Stimulated activated CD8-positive, alpha-beta memory T cell treated with anti-CD3 and anti-CD28 coated beads, Interleukin-4, amount 100 ng/mL, for 48 hours (primary cell): ENCODE data around the gene PXT1.
A peak's percentile ranks its signal among the peaks of the same experiment; 100 is the strongest.
"Not testable (repeated sequence)": the region's sequence is repeated elsewhere in the genome, so short reads cannot be mapped to it uniquely, and the experiment has no call there.

ENCODE experiments used
- DNase-seq: peaks from one replicate; pipeline ENCODE4 v3.0.0-alpha.2; 2020

PXT1 gene, protein sequence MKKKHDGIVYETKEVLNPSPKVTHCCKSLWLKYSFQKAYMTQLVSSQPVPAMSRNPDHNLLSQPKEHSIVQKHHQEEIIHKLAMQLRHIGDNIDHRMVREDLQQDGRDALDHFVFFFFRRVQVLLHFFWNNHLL

DNA sequence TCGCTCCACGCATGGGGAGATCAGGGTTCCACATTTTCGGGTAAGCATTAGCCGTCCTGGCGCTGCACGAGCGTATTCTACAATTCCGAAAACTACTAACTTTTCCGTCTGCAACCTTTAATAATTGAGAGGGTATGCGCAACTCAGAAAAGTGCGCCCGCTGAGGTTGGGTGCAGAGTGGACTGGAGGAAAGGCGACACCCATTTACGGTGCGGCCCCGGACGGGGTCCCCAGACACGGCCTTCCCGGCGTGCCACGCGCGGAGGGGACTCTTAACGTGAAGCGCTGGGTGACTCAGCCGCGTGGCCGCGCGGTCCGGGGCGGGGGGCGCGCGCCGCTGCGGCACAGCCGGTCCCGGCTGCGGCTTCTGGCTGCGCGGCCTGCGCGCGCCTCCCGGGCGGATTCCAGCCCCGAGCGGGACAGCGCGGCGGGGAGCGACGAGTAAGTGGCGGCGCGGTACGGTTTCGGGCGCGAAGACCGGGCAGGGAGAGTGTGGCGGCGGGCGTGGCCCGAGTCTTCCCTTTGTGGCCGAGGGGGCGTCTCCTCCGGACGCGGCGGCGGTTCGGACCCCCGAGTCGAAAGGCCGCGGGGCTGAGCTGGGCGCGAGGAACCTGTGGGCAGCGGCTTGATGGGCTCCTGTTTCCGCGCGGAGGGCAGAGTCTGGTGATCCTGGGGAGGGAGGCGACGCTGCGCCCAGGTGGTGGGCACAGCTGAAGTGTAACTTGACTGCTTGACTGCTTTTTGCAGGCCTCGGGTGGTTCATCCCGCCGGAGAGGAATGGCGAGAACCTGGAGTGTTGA, at the start of gene PXT1, which contains the start of gene KCTD20:
PXT1 (minus strand) TSS at position 184 of the 800 bp plus-strand sequence. CDS start 16,772 bp downstream, outside the sequence.
KCTD20 (plus strand) TSS at position 330 of the 800 bp plus-strand sequence. CDS start 27,098 bp downstream, outside the sequence.
- peak; percentile 90 for DNase-seq

DNA sequence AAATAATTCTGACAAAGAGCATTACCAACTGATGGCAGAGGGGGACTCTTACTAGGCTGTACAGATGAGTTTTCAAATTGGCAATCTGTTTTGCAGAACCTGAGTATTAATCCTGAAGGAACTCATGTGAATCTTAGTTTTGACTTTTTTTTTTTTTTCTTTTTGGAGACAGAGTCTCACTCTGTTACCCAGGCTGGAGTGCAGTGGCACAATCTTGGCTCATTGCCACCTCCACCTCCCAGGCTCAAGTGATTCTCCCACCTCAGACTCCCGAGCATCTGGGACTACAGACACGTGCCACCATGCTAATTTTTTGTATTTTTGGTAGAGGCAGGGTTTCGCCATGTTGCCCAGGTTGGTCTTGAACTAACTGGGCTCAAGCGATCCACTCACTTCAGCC, 49.4 kb upstream of the PXT1 start:
- no peak for DNase-seq

DNA sequence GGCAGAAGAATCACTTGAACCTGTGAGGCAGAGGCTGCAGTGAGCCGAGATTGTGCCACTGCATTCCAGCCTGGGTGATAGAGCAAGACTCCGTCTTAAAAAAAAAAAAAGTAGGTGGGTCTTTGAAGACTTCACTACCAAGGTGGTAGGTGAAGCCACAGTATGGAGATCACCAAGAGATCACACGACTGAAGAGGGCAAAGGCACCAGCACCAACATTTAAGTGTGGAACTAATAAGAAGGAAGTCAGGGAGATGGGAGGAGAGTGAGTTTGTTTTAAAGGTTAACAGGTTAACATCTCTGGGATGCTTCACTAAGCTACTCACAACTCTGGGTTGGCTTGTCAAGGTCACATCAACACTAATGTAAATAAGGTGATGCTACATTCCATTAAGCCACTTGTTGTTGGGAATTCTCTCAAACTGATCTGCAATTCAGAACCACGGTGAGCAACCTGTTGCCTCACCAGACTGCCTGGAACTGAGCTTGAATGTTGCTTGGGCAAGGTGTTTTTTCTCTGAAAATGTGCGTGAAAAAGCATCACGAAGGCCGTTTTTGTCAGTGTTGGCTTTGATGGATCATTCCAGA, 48.8 kb upstream of the PXT1 start:
- DNase-seq, result no peak

DNA sequence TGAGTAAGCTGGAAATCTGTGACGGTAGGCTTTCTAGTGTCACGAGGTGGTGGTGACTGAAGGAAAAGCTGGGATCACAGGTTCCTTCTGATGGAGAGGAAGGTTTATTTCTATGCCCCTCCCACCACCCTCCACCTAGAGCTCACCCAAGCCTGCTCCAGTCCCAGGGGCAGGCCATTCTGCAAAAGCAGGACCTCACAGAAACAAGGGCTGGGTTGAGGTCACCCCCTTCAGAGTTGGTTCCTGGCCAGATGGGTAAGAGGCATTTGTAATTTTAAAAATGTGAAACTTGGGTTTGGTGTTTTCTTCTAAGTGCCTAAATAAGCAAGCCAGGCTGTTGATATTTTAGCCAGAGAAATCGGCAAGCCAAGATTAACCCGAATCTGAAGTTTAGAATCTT, 46.8 kb upstream of the PXT1 start:
- DNase-seq, result no peak

DNA sequence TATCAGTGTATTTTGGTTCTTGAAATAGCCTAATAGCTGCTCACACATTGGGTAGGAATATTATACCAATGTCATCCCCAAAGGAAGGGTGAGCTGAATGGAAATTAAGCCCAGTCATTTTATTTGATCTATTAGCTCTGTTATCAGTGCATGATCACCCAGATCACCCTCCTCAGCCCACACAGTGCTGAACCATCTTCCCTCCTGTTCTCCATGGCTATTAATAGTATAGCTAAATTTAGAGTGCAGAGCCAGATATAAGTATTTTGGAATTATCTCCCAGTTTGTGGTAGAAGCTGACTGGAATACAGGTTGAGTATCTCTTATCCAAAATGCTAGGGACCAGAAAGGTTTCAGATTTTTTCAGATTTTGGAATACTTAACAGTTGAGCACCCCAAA, 45.6 kb upstream of the PXT1 start:
- DNase-seq, result no peak

DNA sequence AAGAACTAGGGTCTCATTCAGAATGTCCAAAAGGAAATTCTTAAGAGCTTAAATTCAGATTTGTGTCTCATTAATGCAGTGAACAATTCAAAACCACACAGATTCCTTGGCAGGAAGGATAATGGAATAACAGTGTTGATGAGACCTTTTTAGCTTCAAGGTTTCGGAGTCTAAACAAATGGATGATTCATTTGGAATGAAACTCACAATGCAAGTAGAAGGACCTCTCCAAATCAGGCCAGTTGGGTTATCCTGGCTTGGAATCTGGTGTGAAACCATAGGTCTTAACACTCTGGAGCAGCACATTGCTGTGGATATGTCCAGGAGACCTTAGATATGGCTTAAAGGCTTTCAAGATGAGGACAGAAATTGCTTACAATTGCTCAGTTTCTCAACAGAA, 45.0 kb upstream of the PXT1 start:
- no peak for DNase-seq

DNA sequence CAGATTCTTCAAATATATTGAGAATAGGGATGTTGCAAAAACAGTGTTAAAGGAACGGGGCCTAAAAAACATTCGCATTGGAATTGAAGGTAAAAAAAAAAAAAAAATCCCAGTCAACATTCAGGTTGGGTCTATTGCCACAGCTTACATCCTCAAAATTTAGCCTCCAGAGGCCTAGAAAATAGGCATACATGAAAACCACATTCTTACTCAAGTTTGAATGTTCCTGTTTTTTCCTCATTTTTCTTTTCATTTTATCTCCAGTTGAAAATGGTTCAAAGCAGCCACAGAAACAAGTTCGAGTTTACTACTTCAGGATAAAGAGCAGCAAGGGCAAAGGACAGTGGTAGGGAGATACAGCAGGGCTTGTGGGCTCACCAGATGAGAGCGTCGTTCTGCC, 42.1 kb upstream of the PXT1 start:
- DNase-seq, result no peak

DNA sequence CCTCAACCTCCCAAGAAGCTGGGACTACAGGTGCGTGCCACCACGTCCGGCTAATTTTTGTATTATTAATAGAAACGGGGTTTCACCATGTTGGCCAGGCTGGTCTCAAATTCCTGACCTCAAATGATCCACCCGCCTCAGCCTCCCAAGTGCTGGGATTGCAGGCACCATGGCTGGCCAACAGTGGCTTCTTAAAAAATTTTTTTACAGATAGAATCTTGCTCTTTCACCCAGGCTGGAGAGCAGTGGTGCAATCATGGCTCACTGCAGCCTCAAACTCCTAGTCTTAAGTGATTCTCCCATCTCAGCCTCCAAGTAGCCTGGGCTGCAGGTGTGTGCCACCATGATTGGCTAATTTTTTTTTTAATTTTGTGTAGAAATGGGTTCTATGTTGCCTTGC, 40.7 kb upstream of the PXT1 start:
- DNase-seq, result not testable (repeated sequence)

DNA sequence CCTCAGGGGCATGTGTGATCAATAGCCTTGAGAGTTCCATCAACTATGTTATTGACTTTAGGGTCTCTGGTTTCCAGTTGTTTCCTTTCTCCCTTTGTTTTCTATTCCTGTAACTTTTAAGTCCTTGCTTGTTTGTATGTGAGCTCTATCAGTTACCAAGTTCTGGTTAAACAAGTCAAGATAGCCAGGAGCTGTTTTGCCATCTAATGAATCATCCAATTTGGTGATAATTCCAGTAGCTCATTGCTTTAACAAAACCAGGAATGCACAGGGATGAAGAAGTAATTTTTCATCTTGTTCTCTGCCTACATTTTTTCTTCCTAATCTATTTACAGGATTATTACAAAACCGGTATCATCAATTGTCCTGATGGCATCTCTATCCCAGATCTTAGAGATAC, 36.6 kb upstream of the PXT1 start:
- DNase-seq, result no peak

DNA sequence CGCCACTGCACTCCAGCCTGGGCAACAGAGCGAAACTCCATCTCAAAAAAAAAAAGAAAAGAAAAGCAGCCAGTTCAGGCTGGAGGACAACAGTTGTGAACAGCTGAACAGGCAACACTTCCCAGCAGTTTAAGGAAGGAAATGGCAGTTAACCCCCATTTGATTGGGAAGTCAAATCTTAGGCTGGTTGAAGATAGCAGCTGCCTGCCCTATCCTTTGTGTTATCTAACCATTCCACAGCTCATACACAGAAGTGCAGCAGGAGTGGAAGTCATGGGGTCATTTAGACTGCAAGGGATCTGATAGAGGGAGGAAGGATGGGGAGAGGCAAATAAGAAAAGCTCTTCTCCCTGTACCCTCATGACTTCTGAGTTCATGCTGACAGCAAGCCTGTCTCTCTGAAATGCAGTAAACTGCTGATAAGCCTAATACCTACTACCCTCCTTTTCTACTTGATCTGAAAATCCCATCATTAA, 35.4 kb upstream of the PXT1 start:
- DNase-seq, result no peak

DNA sequence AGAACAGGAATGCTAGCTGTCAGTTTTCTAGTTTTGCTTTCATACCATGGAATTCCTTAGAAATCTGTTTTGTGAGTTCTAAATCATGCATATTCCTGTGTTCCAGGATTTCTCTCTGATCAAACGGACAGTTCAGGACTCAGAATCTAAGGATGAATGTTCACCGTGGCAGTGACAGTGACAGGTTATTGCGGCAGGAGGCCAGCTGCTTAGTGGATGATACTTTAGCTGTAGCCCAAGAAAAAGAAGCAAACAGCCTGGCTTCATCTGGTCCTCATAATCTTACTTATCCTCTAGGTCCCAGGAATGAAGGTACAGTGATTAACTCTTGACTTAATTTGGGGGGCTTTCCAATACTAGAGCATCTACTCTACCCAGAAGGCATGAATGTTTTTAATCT, 27.3 kb upstream of the PXT1 start:
- DNase-seq, result no peak

DNA sequence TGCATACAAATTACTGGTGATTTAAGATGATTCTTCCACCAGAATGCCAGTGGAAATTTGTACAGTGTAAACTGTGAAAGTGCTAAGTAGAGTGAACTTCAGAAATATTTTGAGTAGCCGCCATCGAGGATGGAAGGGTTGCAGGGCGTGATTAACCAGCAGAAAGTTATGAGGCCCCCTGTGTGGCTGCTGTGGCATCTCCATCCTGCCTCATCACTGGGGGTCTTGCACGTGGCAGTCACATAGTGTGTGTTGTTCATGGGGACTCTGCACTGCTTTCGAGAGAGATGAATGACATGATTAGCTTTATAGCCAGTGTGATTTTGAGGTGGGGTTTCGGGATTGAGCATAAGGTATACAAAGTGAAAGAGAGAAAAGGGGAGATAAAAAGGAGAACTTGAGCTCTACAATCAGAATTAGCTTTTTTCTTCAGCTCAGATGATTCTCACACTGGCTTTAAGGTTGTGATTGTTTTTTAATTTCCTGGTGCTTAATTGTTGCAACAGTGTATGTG, 26.6 kb upstream of the PXT1 start:
- no peak for DNase-seq

DNA sequence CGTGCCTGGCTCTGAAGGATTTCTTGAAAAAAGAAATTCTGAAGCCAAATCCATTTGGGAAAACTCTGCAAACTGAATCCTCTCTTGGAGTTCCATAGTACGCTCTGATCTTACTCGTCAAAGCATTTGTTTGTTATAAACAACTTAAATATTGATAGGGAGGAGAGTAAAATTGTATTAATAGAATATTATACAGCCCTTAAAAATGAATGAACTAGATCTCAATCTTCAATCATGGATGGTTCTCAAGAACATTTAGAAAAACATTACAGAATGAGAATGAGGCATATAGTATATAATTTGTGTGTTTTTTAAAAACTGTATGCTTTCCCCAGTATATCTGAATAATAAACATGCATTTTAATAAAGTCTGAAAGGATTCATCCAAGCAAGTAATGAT, 25.0 kb upstream of the PXT1 start:
- no peak for DNase-seq

DNA sequence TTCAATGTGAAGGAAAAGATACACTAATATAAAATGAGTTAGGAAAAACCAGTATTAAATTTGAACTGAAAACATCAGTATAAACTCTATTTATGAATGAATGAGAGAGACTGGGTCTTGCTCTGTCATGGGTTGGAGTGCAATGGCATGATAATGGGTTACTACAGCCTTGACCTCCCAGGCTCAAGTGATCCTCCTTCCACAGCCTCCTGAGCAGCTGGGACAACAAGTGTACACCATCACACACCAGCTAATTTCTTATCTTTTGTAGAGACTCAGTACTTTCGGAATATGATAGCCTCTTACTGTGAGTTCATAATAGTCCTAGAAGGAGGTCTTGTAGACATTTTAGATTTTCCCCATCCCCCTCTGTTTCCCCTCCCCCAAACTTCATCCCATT, 21.6 kb upstream of the PXT1 start:
- DNase-seq, result no peak

DNA sequence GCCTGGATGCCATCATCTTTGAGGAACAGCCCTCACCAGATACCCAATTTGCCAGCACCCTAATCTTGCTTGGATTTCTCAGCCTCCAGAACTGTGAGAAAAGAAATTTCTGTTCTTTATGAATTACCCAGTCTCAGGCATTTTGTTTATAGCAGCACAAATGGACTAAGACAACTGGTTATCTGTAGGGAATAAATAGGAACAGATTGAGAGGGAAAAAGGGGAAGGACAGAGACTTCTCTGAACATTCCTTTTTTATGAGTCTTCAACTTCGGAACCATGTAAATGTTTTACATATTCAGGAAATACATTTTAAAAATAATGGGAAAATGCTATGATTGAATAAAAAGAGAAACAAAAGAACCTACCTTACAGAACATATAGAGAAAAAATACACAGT, 21.0 kb upstream of the PXT1 start:
- DNase-seq, result no peak

DNA sequence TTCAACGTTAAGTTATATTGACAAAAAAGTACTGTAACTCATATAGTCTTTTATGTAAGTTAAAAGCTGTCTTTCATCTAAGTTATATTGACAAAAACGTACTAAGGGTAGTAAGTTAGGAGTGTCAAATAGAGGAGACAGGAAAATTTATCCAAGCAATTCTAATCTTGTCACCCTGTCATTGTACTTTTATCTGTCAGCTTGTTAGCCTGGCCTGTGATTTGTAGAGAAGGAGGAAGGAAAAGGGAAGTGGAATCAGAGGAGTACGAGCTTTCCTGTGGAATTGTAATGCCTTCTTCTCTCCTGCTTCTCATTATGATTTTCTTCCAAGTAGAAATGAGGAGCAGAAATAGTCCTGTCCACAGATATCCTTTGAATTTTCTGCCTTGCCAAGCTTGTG, 19.0 kb upstream of the PXT1 start:
- no peak for DNase-seq

DNA sequence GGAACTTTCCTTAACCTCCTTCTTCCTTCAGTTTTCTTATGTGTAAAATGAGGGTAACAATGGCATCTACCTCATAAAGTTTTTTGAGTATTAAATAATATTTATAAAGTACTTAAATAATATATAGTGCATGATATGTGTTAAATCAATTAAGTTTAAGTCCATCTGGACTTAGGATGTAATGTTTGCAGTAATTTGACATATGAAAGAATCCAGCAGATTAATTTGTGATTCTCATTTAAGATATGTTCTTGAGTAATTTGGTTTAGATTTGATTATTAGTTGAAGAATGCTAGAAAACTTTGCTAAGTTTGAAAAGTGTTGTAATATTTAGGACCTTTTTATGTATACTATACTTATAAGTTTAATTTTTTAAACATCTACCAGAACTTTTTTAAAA, 18.3 kb upstream of the PXT1 start:
- no peak for DNase-seq

DNA sequence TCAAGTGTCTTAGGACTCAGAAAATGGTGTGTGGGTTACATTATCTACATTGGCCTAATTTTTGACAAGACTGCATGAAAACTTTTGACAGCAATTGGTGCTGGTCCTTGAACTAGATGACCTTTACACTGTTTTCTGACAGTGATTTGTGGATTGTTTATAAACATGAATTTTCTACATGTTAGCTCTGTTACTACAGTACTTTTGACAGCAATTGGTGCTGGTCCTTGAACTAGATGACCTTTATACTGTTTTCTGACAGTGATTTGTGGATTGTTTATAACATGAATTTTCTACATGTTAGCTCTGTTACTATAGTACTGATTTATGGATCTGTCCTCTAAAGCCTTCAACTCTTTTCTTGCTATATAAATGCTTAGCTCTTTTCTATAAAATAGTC, 16.8 kb upstream of the PXT1 start:
- no peak for DNase-seq

DNA sequence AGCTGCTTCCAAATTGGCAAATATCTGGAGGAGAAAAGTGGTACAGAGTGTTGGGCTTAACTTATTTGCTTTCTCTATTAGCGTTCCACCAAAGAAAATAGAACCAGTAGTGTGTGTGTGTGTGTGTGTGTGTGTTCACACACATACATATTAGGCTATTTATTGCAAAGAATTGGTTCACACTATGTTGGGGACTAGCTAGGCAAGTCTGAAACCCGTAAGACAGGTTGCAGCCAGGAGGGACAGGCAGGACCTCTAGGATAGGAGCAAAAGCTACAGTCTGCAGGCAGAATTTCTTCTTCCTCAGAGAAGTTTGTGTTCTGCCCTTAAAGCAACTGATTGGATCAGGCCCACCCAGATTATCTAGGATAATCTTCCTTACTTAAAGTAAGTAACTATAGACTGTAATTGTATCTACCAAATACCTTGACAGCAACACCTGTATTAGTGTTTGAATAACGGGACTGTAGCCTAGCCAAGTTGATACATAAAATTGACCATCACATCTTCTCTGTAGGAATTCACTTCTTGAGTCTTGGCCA, 12.9 kb upstream of the PXT1 start:
- no peak for DNase-seq

DNA sequence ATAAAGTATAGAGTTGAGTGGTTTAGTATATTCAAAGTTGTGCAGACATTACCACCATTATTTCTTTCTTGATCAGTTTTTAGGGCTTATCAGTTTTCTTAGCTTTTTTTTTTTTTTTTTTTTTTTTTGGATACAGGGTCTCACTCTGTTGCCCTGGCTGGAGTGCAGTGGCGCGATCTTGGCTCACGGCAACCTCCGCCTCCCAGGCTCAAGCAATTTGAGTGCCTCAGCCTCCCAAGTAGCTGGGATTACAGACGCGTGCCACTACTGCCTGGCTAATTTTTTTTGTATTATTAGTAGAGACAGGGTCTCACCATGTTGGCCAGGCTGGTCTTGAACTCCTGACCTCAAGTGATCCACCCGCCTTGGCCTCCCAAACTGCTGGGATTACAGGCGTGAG, 10.2 kb upstream of the PXT1 start:
- not testable (repeated sequence) for DNase-seq

DNA sequence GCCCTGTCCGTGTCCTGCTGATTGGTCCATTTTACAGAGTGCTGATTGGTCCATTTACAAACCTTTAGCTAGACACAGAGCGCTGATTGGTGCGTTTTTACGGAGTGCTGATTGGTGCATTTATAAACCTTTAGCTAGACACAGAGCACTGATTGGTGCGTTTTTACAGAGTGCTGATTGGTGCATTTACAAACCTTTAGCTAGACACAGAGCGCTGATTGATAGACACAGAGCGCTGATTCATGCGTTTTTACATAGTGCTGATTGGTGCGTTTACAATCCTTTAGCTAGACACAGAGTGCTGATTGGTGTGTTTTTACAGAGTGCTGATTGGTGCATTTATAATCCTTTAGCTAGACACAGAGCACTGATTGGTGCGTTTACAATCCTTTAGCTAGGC, 6.5 kb upstream of the PXT1 start:
- not testable (repeated sequence) for DNase-seq

DNA sequence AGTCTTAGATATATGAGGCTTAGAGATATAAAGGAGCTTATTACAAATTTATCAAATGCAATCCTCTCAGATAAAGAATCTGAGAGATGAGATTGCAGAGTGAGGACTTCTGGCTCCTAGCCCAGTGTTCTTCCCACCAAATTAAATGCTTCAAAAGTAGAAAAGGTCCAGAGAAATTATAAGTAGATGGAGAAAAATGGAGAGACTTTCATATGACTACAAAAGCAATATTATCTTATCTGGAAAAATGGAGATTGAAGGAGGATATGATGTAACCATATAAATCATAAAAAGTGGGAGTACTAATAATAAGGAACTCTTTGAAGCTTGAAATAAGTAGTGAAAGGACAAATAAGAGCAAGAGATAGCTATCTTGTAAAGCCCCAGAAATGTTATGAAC, 3.0 kb upstream of the PXT1 start:
- no peak for DNase-seq

DNA sequence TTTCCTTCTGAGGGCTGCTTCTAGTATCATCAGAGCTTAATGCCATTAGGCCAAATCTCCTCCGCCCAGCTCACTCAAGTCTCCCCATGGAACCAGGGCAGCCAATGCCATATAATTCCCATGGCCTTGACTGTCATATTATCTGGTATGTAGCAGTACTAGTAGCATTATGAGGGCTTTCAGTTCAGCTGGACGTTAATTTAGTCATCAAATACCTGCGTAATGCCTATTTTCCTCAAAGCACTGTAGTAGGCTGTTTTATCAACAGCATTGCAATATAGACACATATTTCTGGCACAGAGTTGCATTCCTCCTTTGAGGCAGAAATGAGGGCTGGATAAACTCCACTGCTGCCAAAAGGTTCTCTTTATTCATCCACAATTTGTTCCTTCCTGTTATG, 1.8 kb upstream of the PXT1 start:
- no peak for DNase-seq
